SHP77 treated with DMSO at 0.1 percent for 48 hours (cell line): ENCODE results near the gene KLHL1.

ENCODE experiments used
- DNase-seq: peaks from one replicate; lab custom pipeline; 2025; lab: John Stamatoyannopoulos, UW

KLHL1 gene

GRCh38 chr13:69866555-69866954 is 241.7 kb downstream of the KLHL1 start:
- no peak for DNase-seq

- peak; percentile 43 for DNase-seq
Observed at GRCh38 chr13:69857183-69857821, 250.9 kb downstream of the KLHL1 start.

- DNase-seq = no peak
Observed at GRCh38 chr13:69856331-69856730, 251.9 kb downstream of the KLHL1 start.

GRCh38 chr13:69828527-69828926 is 279.7 kb downstream of the KLHL1 start:
- no peak for DNase-seq

- no peak for DNase-seq
Observed at GRCh38 chr13:69820180-69820579, 288.1 kb downstream of the KLHL1 start.

- no peak for DNase-seq
Observed at GRCh38 chr13:69817333-69817869, 290.9 kb downstream of the KLHL1 start.

- DNase-seq = no peak
Observed at GRCh38 chr13:69809152-69809551, 299.1 kb downstream of the KLHL1 start.

- DNase-seq = no peak
Observed at GRCh38 chr13:69796256-69796655, 312.0 kb downstream of the KLHL1 start.

GRCh38 chr13:69793783-69794453 is 314.3 kb downstream of the KLHL1 start:
- no peak for DNase-seq

- no peak for DNase-seq
Observed at GRCh38 chr13:69776937-69777336, 331.3 kb downstream of the KLHL1 start.

GRCh38 chr13:69769608-69770007 is 338.6 kb downstream of the KLHL1 start:
- DNase-seq = no peak

- no peak for DNase-seq
Observed at GRCh38 chr13:69761581-69761980, 346.7 kb downstream of the KLHL1 start.

- no peak for DNase-seq
Observed at GRCh38 chr13:69755101-69755500, 353.2 kb downstream of the KLHL1 start.

GRCh38 chr13:69751259-69751658 is 357.0 kb downstream of the KLHL1 start:
- DNase-seq = no peak

- DNase-seq = no peak
Observed at GRCh38 chr13:69737129-69737935, 370.9 kb downstream of the KLHL1 start.

GRCh38 chr13:69721631-69722030 is 386.6 kb downstream of the KLHL1 start:
- DNase-seq = no peak

GRCh38 chr13:69720278-69720983 is 387.8 kb downstream of the KLHL1 start:
- DNase-seq = no peak

- DNase-seq = no peak
Observed at GRCh38 chr13:69706807-69707206, 401.4 kb downstream of the KLHL1 start.

GRCh38 chr13:69704311-69704710 is 403.9 kb downstream of the KLHL1 start:
- no peak for DNase-seq

GRCh38 chr13:69690999-69691398 is 417.3 kb downstream of the KLHL1 start:
- DNase-seq = no peak

- DNase-seq = no peak
Observed at GRCh38 chr13:69683921-69684686, 424.1 kb downstream of the KLHL1 start.
